NCI-H146 treated with DMSO at 0.1 percent for 48 hours (cell line): ENCODE measurements around the gene REXO1.

Source experiments
- DNase-seq: peaks from one replicate; lab custom pipeline; 2025; ENCODE audit not compliant: unreplicated experiment; lab: John Stamatoyannopoulos, UW

The REXO1 gene

GRCh38 chr19:1794424-1795172 is 53.7 kb downstream of the REXO1 start:
- no peak for DNase-seq

DNA sequence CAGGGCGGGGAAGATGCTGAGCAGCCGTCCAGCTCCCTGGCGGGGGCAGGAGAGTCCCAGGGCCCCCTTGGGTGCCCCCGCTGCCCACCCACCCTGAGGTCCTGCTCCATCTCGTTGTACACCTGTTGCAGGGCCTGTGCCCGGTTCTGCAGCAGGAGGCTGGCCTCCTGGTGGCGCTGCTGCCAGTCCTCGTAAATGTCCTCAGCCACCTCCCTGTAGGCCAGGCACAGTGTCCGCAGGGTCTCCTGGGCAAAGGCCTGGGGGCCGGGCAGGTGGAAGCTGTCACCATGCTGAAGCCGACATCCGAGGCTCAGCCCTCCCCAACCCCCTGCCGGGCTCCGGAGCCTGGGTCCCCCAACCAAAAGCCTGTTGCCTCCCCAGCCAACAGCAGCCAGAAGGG is 56.4 kb downstream of the REXO1 start:
- DNase-seq = no peak

DNA sequence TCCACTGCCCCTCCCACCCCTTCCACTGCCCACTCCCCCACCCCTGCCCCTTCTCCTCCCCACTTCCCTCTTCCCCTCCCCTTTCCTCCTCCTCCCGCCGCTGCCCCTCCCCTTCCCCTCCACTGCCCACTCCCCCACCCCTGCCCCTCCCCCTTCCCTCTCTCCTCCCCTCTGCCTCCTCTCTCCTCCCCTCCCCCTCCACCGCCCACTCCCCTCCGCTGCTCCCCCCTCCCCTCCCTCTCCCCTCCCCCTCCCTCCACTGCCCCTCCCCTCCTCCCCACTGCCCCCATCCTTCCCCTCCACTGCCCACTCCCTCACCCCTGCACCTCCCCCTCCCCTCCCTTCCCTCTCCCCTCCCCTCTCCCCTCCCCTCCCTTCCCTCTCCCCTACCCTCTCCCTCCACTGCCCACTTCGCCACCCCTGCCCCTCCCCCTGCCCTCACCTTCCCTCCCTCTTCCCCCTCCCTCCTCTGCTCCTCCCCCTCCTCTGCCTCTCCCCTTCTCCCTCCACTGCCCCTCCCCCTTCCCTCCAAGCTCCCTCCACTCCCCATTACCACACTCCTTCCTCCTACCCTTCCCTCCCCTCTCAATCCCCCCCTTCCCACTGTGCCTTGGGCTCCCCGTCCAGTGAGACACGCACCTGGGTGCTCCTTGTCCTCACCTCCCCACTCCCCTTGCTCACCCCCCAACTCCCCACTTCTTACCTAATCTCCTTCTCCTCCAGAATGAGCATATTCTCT is 58.1 kb downstream of the REXO1 start:
- no peak for DNase-seq

- DNase-seq = no peak
Observed at GRCh38 chr19:1789261-1790041, 58.8 kb downstream of the REXO1 start.

DNA sequence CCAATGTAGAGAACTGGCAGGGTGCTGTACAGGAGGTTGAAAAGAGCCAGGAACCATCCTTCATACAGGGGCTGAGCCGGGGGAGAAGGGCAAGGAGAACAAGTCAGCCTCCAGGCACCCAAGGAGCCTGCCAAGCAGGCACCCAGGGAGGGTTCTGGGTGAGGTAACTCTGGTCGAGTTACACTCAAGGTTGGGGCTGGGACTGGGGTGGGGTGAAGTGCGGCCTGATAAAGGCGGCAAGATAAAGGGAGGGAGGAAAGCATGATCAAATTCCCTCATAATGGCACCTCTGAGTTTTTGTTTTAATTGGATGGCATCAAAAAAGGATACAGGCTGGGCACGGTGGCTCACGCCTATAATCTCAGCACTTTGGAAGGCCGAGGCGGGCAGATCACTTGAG is 61.2 kb downstream of the REXO1 start:
- DNase-seq = no peak

GRCh38 chr19:1786668-1787067 is 61.6 kb downstream of the REXO1 start:
- no peak for DNase-seq

DNA sequence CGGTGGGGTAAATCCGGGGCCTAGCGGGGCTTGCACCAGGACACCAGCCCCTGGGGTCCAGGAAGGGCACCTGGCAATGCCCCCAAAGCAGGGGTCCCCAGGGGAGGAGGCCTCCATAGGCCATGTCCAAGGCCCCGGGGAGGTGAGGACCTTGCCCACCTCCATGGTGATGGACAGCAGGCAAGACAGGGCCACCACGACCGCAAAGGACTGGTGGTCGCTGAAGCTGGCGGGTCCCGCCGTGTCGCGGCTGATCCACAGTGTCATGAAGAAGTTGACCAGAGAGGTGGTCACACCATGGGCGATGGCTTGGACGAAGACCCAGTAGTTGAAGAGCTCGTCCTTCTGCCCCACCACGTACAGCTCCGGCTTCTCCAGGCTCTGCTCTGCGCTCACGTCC is 63.0 kb downstream of the REXO1 start:
- DNase-seq = no peak

GRCh38 chr19:1783874-1784273 is 64.4 kb downstream of the REXO1 start:
- DNase-seq = no peak

DNA sequence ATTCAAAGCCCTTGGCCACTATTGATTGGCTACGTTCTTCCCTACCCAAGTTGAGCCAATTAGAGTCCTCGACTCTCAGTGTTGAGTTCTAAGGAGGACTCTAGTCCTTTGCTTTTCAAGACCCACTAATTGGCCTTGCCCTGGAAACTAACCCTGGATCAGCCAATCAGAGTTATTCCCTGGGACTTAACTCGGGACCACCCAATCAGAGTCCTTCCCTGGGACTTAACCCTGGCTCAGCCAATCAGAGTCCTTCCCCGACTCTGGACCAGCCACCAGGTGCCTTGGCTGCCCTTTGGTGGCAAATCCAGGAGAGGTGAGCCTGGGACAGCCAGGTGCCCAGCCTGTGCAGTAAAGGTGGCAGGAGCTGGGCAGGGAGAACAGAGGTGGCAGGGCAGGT is 64.9 kb downstream of the REXO1 start:
- DNase-seq = no peak

DNA sequence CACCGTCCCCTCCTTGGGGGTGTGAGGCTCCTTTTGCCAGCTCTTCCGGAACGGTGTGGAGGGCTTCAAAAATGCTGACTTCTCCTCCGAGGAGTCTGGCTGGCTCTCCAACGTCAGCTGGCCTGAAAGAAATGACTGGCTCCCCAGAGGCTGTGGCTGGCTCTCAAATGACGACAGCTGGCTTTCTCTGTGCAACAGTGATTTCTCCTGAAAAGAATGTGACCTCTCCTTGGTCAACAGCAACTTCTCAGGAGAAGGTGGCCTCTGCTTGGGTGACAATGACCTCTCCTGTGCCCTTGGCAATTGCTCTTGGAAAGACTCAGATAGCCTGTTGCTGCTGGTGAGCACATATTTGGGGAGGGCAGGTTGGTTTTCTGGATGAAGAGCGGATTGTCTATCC is 65.8 kb downstream of the REXO1 start:
- no peak for DNase-seq

DNA sequence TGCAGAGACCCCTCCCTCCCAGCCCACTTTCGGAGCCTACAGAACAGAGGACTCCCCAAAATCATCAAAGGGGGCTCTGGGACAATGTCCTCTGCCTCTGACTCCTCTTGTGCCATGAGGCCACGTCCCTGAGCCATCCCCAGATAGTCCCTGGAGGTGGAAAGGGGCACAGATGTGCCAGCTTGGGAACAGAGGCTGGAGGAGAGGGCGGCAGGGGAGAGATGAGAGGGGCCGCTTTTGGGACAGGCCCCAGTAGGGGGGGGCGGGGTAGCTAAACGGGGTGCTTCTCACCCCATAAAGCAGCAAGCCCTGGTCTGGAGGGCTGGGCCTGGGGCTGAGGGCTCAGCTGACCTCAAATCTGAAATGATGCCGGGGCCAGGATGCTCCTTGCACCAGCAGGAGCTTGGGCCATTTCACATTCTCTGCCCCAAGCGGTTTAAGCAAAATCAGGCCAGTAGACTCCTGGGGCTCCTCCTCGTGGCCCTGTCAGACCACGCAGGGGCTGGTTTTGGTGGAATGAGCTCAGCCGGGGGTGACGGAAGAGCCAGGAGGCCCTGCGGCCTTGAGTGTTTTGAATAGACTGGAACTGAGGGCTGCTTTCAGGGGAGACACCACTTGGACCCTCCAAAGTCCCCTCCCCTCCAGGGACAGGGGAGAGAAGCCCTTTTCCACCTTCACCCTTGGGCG is 67.9 kb downstream of the REXO1 start:
- DNase-seq = no peak

- DNase-seq = no peak
Observed at GRCh38 chr19:1779574-1779973, 68.7 kb downstream of the REXO1 start.

GRCh38 chr19:1777149-1777548 is 71.1 kb downstream of the REXO1 start:
- DNase-seq = no peak

DNA sequence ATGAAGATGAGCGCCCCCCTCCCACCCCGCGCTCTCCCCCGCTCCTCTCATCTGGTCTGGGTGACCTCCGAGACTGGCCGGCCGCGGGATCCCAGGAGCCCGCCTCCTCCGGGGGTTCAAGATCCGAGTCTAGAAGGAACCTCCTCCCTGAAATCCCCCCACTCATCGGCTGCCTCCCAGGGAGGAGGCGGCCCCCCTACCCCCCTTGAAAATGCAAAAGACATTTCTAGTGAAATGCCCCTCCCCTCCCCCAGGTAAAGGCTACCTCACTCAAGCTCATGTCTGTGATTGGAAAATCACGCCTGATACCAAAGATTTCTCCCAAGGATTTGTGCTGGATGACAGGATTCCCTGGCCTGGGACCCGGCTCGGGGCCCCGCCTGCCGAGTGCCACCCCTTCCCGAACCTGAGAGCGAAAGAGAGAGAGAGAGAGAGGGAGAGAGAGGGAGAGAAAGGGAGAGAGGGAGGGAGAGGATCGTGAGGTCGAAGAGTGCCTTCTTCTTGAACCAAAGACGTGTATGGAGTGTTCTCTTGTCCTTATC is 71.6 kb downstream of the REXO1 start:
- no peak for DNase-seq

- DNase-seq = no peak
Observed at GRCh38 chr19:1775951-1776605, 72.2 kb downstream of the REXO1 start.

DNA sequence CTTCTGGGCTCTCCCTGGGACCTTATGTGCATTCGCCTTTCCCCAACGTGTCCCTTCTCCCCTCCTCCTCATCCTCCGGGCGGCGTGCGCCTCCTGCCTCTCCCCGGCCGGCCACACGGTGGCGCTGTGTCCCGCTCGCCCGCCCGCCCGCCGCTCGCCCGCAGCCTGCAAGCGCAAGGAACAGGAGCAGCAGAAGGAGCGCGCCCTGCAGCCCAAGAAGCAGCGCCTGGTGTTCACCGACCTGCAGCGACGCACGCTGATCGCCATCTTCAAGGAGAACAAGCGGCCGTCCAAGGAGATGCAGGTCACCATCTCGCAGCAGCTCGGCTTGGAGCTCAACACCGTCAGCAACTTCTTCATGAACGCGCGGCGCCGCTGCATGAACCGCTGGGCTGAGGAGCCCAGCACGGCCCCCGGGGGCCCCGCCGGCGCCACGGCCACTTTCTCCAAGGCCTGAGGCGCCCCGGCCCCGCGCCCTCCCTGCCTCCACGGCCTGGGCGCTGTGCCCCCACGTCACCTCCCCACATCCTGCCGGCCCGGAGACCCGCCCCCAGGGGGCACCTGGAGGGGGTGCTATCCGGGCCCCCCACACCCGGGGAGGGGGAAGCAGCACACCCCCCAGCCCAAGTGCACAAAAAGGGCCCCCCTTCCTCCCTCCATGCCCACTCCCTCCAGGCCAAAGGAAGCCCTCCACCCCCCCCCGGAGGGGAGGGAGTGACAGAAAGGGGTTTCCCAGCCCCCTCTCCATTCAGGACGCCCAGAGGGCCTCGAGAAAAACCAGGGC is 73.1 kb downstream of the REXO1 start:
- DNase-seq = no peak

DNA sequence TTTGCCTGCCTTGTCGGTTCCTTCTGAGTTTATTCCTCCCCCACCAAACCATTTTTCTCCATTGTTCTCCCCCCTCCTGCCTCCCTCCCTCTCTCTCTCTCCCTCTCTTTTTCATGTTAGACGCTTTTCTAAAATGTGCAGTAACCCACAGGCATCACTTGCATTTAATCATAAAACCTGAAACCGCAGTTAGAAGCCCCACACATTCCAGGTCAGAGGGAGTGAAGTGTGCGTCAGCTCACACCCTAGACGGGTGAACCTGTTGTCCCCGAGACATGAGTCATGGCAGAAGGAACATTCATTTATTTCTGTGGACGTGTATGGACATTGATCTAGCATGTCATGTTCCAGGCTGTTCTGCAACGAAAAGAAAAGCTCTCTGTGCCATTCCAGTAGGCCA is 75.1 kb downstream of the REXO1 start:
- no peak for DNase-seq

GRCh38 chr19:1770866-1771576 is 77.3 kb downstream of the REXO1 start:
- no peak for DNase-seq

- DNase-seq = no peak
Observed at GRCh38 chr19:1769645-1769985, 78.7 kb downstream of the REXO1 start.
